ENCODE measurements around the gene GREM2.

- TF ChIP-seq REST (IDR thresholded peaks at IDR 0.05; ENCODE audit: insufficient read depth in 1 of 2, low read depth in 2 of 2, low read length in 1 of 2) (no peak), CTCF (IDR thresholded peaks at IDR 0.05) (no peak)
Measured at GRCh38 chr1:240508950-240509349, 103.0 kb downstream of the GREM2 start.
